NCI-H1436 treated with DMSO at 0.1 percent for 48 hours (cell line): ENCODE data around the gene OLA1.
"Not testable (repeated sequence)": the region's sequence is repeated elsewhere in the genome, so short reads cannot be mapped to it uniquely, and the experiment has no call there.

Source experiments
- DNase-seq: peaks from one replicate; lab custom pipeline; 2025; lab: John Stamatoyannopoulos, UW

The OLA1 gene

GRCh38 chr2:174248187-174248997 is at the start of gene OLA1:
TSS of gene OLA1 (minus strand) at chr2:174248532. CDS start at chr2:174246815, 1,717 bp downstream.
- peak; percentile 76 for DNase-seq

GRCh38 chr2:174292908-174293307 is 44.6 kb upstream of the OLA1 start:
- DNase-seq, result no peak

- no peak for DNase-seq
These were observed 37.8 kb upstream of the OLA1 start for GRCh38 chr2:174286172-174286571.

GRCh38 chr2:174282441-174282840 is 34.1 kb upstream of the OLA1 start:
- DNase-seq, result no peak

GRCh38 chr2:174281736-174282135 is 33.4 kb upstream of the OLA1 start:
- DNase-seq, result no peak

GRCh38 chr2:174280596-174280995 is 32.3 kb upstream of the OLA1 start:
- DNase-seq, result no peak

GRCh38 chr2:174270263-174270662 is 21.9 kb upstream of the OLA1 start:
- not testable (repeated sequence) for DNase-seq

GRCh38 chr2:174266288-174266687 is 18.0 kb upstream of the OLA1 start:
- DNase-seq, result no peak

- DNase-seq, result no peak
These were observed 15.7 kb upstream of the OLA1 start for GRCh38 chr2:174263997-174264396.

GRCh38 chr2:174259981-174260380 is 11.6 kb upstream of the OLA1 start:
- no peak for DNase-seq

- DNase-seq, result no peak
These were observed 5.9 kb upstream of the OLA1 start for GRCh38 chr2:174254267-174254666.

GRCh38 chr2:174248998-174249592 is 763 bp upstream of the OLA1 start:
- no peak for DNase-seq

GRCh38 chr2:174247474-174248186 is 702 bp downstream of the OLA1 start:
- DNase-seq, result no peak

- no peak for DNase-seq
These were observed 1.4 kb downstream of the OLA1 start for GRCh38 chr2:174246944-174247381.

- not testable (repeated sequence) for DNase-seq
These were observed 2.7 kb downstream of the OLA1 start for GRCh38 chr2:174245628-174246027.

- no peak for DNase-seq
These were observed 3.3 kb downstream of the OLA1 start for GRCh38 chr2:174245065-174245464.

- no peak for DNase-seq
These were observed 4.5 kb downstream of the OLA1 start for GRCh38 chr2:174243812-174244211.

GRCh38 chr2:174240097-174240496 is 8.2 kb downstream of the OLA1 start:
- no peak for DNase-seq

- no peak for DNase-seq
These were observed 11.9 kb downstream of the OLA1 start for GRCh38 chr2:174236429-174236828.

GRCh38 chr2:174235680-174236079 is 12.7 kb downstream of the OLA1 start:
- no peak for DNase-seq

- DNase-seq, result no peak
These were observed 14.5 kb downstream of the OLA1 start for GRCh38 chr2:174233771-174234275.

GRCh38 chr2:174227748-174228147 is 20.6 kb downstream of the OLA1 start:
- DNase-seq, result no peak
